ENCODE data around the gene PLGRKT. TPM values are rescaled to one million over a fixed set of nuclear protein-coding genes. Genes with fewer than 3 reads are reported as not detected.
A peak's percentile ranks its signal among the peaks of the same experiment; 100 is the strongest.

The PLGRKT gene
- total RNA-seq, 5 donors from 2014 or later (not counting 1 experiment from before 2014, with no cell fraction given), result 15.4 to 21.3 (median 19.3) TPM

GRCh38 chr9:5449521-5450358 lies 12.0 kb upstream of the PLGRKT start:
- H3K36me3 ChIP-seq (ENCODE audit: control insufficient read depth in 2 of 2, extremely low read depth in 1 of 2, insufficient read depth in 1 of 2, low read length in 1 of 2), result no peaks in the 10 kb centered on the region
- no peaks in the 10 kb centered on the region for H3K36me3 Mint-ChIP-seq
- H3K27ac Mint-ChIP-seq, result peak overlapping the region; percentile 91 to 99
- DNase-seq (peak in 2 of 35 experiments; percentile 6 to 30), ATAC-seq (replicated peaks in 1 of 4) (peak; percentile 18 to 25 (median 21))
- H3K4me1 ChIP-seq (ENCODE audit: control insufficient read depth in 1 of 2, extremely low read depth in 1 of 2, insufficient read depth in 2 of 2, low read length in 2 of 2), result peaks cover 4 to 23% of the 10 kb centered on the region in 2 experiments
- WGBS (ENCODE audit: insufficient coverage), result 66% methylated on average over 4 of the region's 15 CpGs
- no peaks in the 10 kb centered on the region for H3K9me3 ChIP-seq
- peaks cover 60 to 72% (median 61%) of the 10 kb centered on the region in 3 donors for H3K4me1 Mint-ChIP-seq
- no peaks in the 10 kb centered on the region for H3K27me3 ChIP-seq (replicated peaks in 1 of 2; ENCODE audit: control insufficient read depth in 2 of 2, extremely low read depth in 1 of 2, insufficient read depth in 2 of 2, low read length in 1 of 2)
- H3K4me3 ChIP-seq (ENCODE audit: control insufficient read depth in 1 of 2, extremely low read depth in 1 of 2, low read length in 1 of 2), result peak overlapping the region; percentile 71 to 85
- no peaks in the 10 kb centered on the region for H3K9me3 Mint-ChIP-seq
- no peaks in the 10 kb centered on the region for H3K27me3 Mint-ChIP-seq
- H3K4me3 Mint-ChIP-seq, result peak overlapping the region; percentile 91 to 96 (median 93)
- POLR2A ChIA-PET, result interaction anchor here (0.6 to 2.1 kb wide), 13 partner anchors 9 to 1927 kb away, joined by 3 to 13 read pairs (median 4); partner anchors contain the start of genes JAK2 (in 1 of the 2) and PLGRKT (in 1 of the 2)
- peak overlapping the region; percentile 98 for H3K27ac ChIP-seq (ENCODE audit: low read length)
- CTCF ChIA-PET, result interaction anchor here (0.6 to 3.1 kb wide), 29 partner anchors 9 to 689 kb away, joined by 3 to 47 read pairs (median 4); partner anchors contain the start of genes ERMP1 (in 1 of the 2), JAK2 (in 1 of the 2), PDCD1LG2 (in 1 of the 2) and PLGRKT (in 1 of the 2)

- Histone ChIP-seq H3K27me3 (replicated peaks in 1 of 2; ENCODE audit: control insufficient read depth in 2 of 2, extremely low read depth in 1 of 2, insufficient read depth in 2 of 2, low read length in 1 of 2) (no peaks in the 10 kb centered on the region), H3K9me3 (no peaks in the 10 kb centered on the region), H3K4me3 (ENCODE audit: control insufficient read depth in 1 of 2, extremely low read depth in 1 of 2, low read length in 1 of 2) (no peak overlapping the region), H3K36me3 (ENCODE audit: control insufficient read depth in 2 of 2, extremely low read depth in 1 of 2, insufficient read depth in 1 of 2, low read length in 1 of 2) (no peaks in the 10 kb centered on the region), H3K27ac (ENCODE audit: low read length) (peak overlapping the region; percentile 98), H3K4me1 (ENCODE audit: control insufficient read depth in 1 of 2, extremely low read depth in 1 of 2, insufficient read depth in 2 of 2, low read length in 2 of 2) (peaks cover 4 to 23% of the 10 kb centered on the region in 2 experiments)
- Mint-ChIP-seq H3K27ac (peak overlapping the region; percentile 91 to 99), H3K4me3 (peak overlapping the region; percentile 91 to 96 (median 93)), H3K27me3 (no peaks in the 10 kb centered on the region), H3K4me1 (peaks cover 53 to 66% (median 55%) of the 10 kb centered on the region in 3 donors), H3K36me3 (no peaks in the 10 kb centered on the region), H3K9me3 (no peaks in the 10 kb centered on the region)
- ATAC-seq (replicated peaks in 1 of 4) (no peak), DNase-seq (no peak)
- whole genome bisulfite sequencing (ENCODE audit: insufficient coverage), result 100% methylated on average over 1 of the region's 5 CpGs
- ChIA-PET POLR2A (interaction anchor here (0.6 to 2.1 kb wide), 7 partner anchors 12 to 733 kb away, joined by 3 to 13 read pairs (median 3); partner anchors contain the start of gene PLGRKT (in 1 of the 2)), CTCF (interaction anchor here (1.2 to 3.1 kb wide), 9 partner anchors 10 to 688 kb away, joined by 3 to 47 read pairs (median 5); partner anchors contain the start of genes PLGRKT (in 1 of the 2) and RIC1 (in 1 of the 2))
Observed at GRCh38 chr9:5448461-5449435, 11.0 kb upstream of the PLGRKT start.

- ATAC-seq (replicated peaks in 1 of 4) (no peak), DNase-seq (no peak)
- Histone ChIP-seq H3K4me3 (ENCODE audit: control insufficient read depth in 1 of 2, extremely low read depth in 1 of 2, low read length in 1 of 2) (no peak overlapping the region), H3K4me1 (ENCODE audit: control insufficient read depth in 1 of 2, extremely low read depth in 1 of 2, insufficient read depth in 2 of 2, low read length in 2 of 2) (peaks cover 4 to 19% of the 10 kb centered on the region in 2 experiments), H3K36me3 (ENCODE audit: control insufficient read depth in 2 of 2, extremely low read depth in 1 of 2, insufficient read depth in 1 of 2, low read length in 1 of 2) (no peaks in the 10 kb centered on the region), H3K27ac (ENCODE audit: low read length) (no peak overlapping the region), H3K27me3 (replicated peaks in 1 of 2; ENCODE audit: control insufficient read depth in 2 of 2, extremely low read depth in 1 of 2, insufficient read depth in 2 of 2, low read length in 1 of 2) (no peaks in the 10 kb centered on the region), H3K9me3 (no peaks in the 10 kb centered on the region)
- POLR2A ChIA-PET, result interaction anchor here (0.6 to 1.0 kb wide), 2 partner anchors 260 to 509 kb away, joined by 3 to 5 read pairs; no protein-coding TSS in a partner anchor
- CTCF ChIA-PET, result interaction anchor here in 1 of 2 donors (1.2 to 3.1 kb wide), 2 partner anchors 9 to 262 kb away, joined by 3 to 47 read pairs; partner anchors contain the start of gene PLGRKT
- Mint-ChIP-seq H3K4me3 (peak overlapping the region in 1 of 3 donors; percentile 15), H3K27ac (peak overlapping the region; percentile 91 to 99), H3K36me3 (no peaks in the 10 kb centered on the region), H3K9me3 (no peaks in the 10 kb centered on the region), H3K4me1 (peaks cover 48 to 58% (median 49%) of the 10 kb centered on the region in 3 donors), H3K27me3 (no peaks in the 10 kb centered on the region)
- no CpG with 5 or more reads among the region's 2 CpGs for WGBS (ENCODE audit: insufficient coverage)
Observed at GRCh38 chr9:5448016-5448415, 10.3 kb upstream of the PLGRKT start.

GRCh38 chr9:5447337-5447736 lies 9.6 kb upstream of the PLGRKT start:
- H3K36me3 Mint-ChIP-seq, result no peaks in the 10 kb centered on the region
- peaks cover 43 to 53% (median 46%) of the 10 kb centered on the region in 3 donors for H3K4me1 Mint-ChIP-seq
- Histone ChIP-seq H3K27me3 (replicated peaks in 1 of 2; ENCODE audit: control insufficient read depth in 2 of 2, extremely low read depth in 1 of 2, insufficient read depth in 2 of 2, low read length in 1 of 2) (no peaks in the 10 kb centered on the region), H3K4me1 (ENCODE audit: control insufficient read depth in 1 of 2, extremely low read depth in 1 of 2, insufficient read depth in 2 of 2, low read length in 2 of 2) (peaks cover 4 to 19% of the 10 kb centered on the region in 2 experiments), H3K9me3 (no peaks in the 10 kb centered on the region), H3K27ac (ENCODE audit: low read length) (no peak overlapping the region), H3K36me3 (ENCODE audit: control insufficient read depth in 2 of 2, extremely low read depth in 1 of 2, insufficient read depth in 1 of 2, low read length in 1 of 2) (no peaks in the 10 kb centered on the region), H3K4me3 (ENCODE audit: control insufficient read depth in 1 of 2, extremely low read depth in 1 of 2, low read length in 1 of 2) (no peak overlapping the region)
- ATAC-seq (replicated peaks in 1 of 4), result no peak
- H3K4me3 Mint-ChIP-seq, result no peak overlapping the region
- H3K9me3 Mint-ChIP-seq, result no peaks in the 10 kb centered on the region
- H3K27me3 Mint-ChIP-seq, result no peaks in the 10 kb centered on the region
- ChIA-PET POLR2A (no interaction called here), CTCF (interaction anchor here in 1 of 2 donors (0.8 kb wide), 1 partner anchor 10 kb away, joined by 3 read pairs; the partner anchor contains the start of gene PLGRKT)
- H3K27ac Mint-ChIP-seq, result peak overlapping the region; percentile 56 to 67
- no CpG with 5 or more reads among the region's 3 CpGs for WGBS (ENCODE audit: insufficient coverage)
- DNase-seq, result no peak

- no peaks in the 10 kb centered on the region for H3K27me3 ChIP-seq (replicated peaks in 1 of 2; ENCODE audit: control insufficient read depth in 2 of 2, extremely low read depth in 1 of 2, insufficient read depth in 2 of 2, low read length in 1 of 2)
- H3K27ac Mint-ChIP-seq, result peak overlapping the region; percentile 58 to 77
- no peak overlapping the region for H3K4me3 ChIP-seq (ENCODE audit: control insufficient read depth in 1 of 2, extremely low read depth in 1 of 2, low read length in 1 of 2)
- no peak overlapping the region for H3K4me3 Mint-ChIP-seq
- POLR2A ChIA-PET, result no interaction called here
- WGBS (ENCODE audit: insufficient coverage), result 69% methylated on average over 2 of the region's 3 CpGs
- DNase-seq, result no peak
- no peak for ATAC-seq (replicated peaks in 1 of 4)
- peaks cover 37 to 47% (median 41%) of the 10 kb centered on the region in 3 donors for H3K4me1 Mint-ChIP-seq
- CTCF ChIA-PET, result interaction anchor here (0.7 to 0.8 kb wide), 2 partner anchors 9 to 36 kb away, joined by 3 read pairs; partner anchors contain the start of gene PLGRKT (in 1 of the 2)
- H3K27ac ChIP-seq (ENCODE audit: low read length), result no peak overlapping the region
- no peaks in the 10 kb centered on the region for H3K36me3 Mint-ChIP-seq
- no peaks in the 10 kb centered on the region for H3K9me3 Mint-ChIP-seq
- H3K27me3 Mint-ChIP-seq, result no peaks in the 10 kb centered on the region
- H3K4me1 ChIP-seq (ENCODE audit: control insufficient read depth in 1 of 2, extremely low read depth in 1 of 2, insufficient read depth in 2 of 2, low read length in 2 of 2), result peaks cover 4 to 12% of the 10 kb centered on the region in 2 experiments
- no peaks in the 10 kb centered on the region for H3K9me3 ChIP-seq
- H3K36me3 ChIP-seq (ENCODE audit: control insufficient read depth in 2 of 2, extremely low read depth in 1 of 2, insufficient read depth in 1 of 2, low read length in 1 of 2), result no peaks in the 10 kb centered on the region
Observed at GRCh38 chr9:5446451-5447236, 8.9 kb upstream of the PLGRKT start.

Measured in T-cell (primary cell).